Muscle layer of colon (tissue), 2 donors: Measurements from ENCODE around the gene ARID1B.

Source experiments
- H3K27ac ChIP-seq: one replicate; pipeline ENCODE4 v1.7.0; 2013; ENCODE audit warnings: low read depth, mild to moderate bottlenecking, low read length, moderate library complexity
- H3K27me3 ChIP-seq, 2 donors: one replicate each; pipeline ENCODE4 v1.7.0; 2013; ENCODE audit warnings: low read length in 2 of 2, mild to moderate bottlenecking in 2 of 2; ENCODE audit not compliant: insufficient read depth in 2 of 2, control insufficient read depth in 1 of 2
- H3K36me3 ChIP-seq: one replicate; pipeline ENCODE4 v1.7.0; 2013; ENCODE audit warnings: mild to moderate bottlenecking, low read length; ENCODE audit not compliant: insufficient read depth
- H3K4me1 ChIP-seq: one replicate; pipeline ENCODE4 v1.7.0; 2013; ENCODE audit warnings: mild to moderate bottlenecking, low read length; ENCODE audit not compliant: insufficient read depth
- H3K4me3 ChIP-seq, 2 donors: one replicate each; pipeline ENCODE4 v1.7.0; 2013; ENCODE audit warnings: low read length in 2 of 2, low read depth in 1 of 2, mild to moderate bottlenecking in 1 of 2, moderate library complexity in 1 of 2
- H3K9ac ChIP-seq: one replicate; pipeline ENCODE4 v1.7.0; 2013; ENCODE audit warnings: low read length
- H3K9me3 ChIP-seq: one replicate; pipeline ENCODE4 v1.7.0; 2013; ENCODE audit warnings: mild to moderate bottlenecking, low read length
- donor health status: abdominal sarcoma.
- donor health status: Adenocarcinoma of cecum.

The ARID1B gene

DNA sequence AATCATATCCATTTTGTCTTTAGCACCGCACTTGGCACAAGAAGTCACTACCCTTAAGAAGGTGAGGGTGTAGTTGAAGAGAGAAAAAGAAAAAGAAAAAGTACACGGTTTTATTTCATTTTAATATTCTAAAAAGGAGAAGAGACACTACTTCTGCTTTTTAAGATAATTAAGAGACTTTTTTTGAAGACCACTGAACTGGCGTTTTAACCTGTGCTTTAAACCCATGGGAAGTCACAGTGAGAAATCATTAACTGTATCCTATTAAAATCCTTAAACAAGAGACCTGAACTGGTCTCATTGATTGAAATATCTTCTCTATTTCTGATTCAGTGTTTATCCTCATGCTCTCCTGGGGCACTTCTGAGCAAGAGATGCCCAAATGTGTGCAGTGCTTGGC lies 302.6 kb downstream of the ARID1B start:
- Histone ChIP-seq H3K36me3 (no peaks in the 10 kb centered on the region), H3K4me1 (no peaks in the 10 kb centered on the region), H3K9ac (no peak overlapping the region), H3K27me3 (no peaks in the 10 kb centered on the region), H3K4me3 (no peak overlapping the region), H3K27ac (no peak overlapping the region), H3K9me3 (no peaks in the 10 kb centered on the region)

DNA sequence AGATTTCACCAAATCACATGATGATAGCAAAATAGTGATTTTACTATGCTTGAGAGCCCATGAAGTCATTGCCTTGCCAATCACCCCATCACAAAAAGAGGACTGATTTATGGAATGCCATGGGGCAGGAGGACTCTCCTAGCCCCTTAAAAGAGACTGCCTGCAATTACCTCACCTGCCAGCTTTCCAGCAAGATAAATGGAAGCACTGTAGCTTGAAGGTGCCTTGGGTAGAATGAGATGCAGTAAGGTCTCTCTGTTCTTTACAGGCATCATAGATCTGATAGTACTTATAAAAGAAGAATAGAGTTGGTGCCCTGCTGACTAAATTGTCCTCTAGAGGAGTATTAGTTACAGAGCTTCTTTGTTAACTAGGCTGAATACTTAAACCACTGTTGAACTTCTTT lies 303.8 kb downstream of the ARID1B start:
- H3K36me3 ChIP-seq, result no peaks in the 10 kb centered on the region
- H3K4me1 ChIP-seq, result no peaks in the 10 kb centered on the region
- no peaks in the 10 kb centered on the region for H3K27me3 ChIP-seq
- no peak overlapping the region for H3K4me3 ChIP-seq
- no peaks in the 10 kb centered on the region for H3K9me3 ChIP-seq
- H3K27ac ChIP-seq, result no peak overlapping the region
- no peak overlapping the region for H3K9ac ChIP-seq

DNA sequence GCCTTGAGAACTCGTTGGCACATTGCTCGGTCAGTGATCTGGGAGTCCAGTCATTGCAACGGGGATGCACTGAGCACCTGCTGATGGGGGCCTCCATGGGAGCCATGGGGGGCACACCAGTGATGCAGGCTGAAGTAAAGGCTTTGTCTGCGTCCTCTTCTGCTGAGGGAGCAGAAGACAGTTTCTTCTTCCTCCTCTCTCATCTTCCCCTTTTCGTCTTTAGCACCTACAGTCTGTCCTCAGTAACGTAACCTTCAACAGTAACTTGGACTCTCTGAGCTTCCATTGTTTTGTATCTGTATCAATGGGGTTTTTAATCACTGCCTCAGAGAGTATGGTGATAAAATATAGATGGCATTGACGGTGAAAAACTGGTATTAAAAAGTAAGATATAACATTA lies 306.2 kb downstream of the ARID1B start:
- Histone ChIP-seq H3K9ac (no peak overlapping the region), H3K27ac (no peak overlapping the region), H3K27me3 (no peaks in the 10 kb centered on the region), H3K9me3 (no peaks in the 10 kb centered on the region), H3K4me1 (no peaks in the 10 kb centered on the region), H3K4me3 (no peak overlapping the region), H3K36me3 (no peaks in the 10 kb centered on the region)

DNA sequence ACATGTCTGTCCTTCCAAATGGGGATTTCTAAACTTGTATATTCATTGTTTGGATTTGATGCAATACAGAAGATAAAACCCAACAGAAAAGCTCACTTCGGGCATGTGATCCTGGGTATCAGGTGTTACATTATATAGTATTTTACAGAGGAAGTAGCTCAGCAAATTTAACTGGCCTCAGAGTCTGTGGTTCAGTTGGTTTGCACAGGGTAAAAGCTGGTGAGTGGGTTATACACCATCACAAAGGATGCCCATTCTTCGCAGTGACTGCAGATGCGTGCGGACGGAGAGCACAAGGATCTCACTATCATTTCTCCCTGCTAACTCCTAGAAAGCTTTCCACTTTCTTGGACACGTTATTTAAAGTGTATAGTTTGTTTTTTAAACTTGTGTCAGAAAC lies 309.5 kb downstream of the ARID1B start:
- Histone ChIP-seq H3K36me3 (no peaks in the 10 kb centered on the region), H3K4me3 (no peak overlapping the region), H3K9ac (no peak overlapping the region), H3K27me3 (no peaks in the 10 kb centered on the region), H3K9me3 (no peaks in the 10 kb centered on the region), H3K27ac (no peak overlapping the region), H3K4me1 (peaks cover 4% of the 10 kb centered on the region)

DNA sequence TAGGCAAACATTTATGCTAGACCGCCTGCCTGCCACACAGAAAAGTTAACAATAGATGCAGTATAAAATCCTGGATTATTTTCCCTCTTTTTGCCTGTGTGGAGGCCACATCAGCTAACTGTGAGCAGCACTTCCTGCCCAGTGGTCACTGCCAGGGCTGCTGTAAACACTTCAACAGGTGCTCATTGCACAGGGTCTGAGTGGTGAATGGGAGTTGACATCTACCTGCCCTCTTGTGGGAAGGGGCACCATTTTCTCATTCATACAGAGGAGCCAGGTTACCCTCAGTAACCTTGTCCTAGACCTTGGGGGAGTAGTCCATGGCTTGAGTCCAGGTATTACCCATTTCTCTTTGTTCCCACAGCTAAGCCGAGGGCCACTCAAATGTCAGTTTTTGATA lies 310.8 kb downstream of the ARID1B start:
- Histone ChIP-seq H3K27ac (no peak overlapping the region), H3K27me3 (no peaks in the 10 kb centered on the region), H3K4me1 (peaks cover 4% of the 10 kb centered on the region), H3K36me3 (no peaks in the 10 kb centered on the region), H3K9me3 (no peaks in the 10 kb centered on the region), H3K4me3 (no peak overlapping the region), H3K9ac (no peak overlapping the region)

DNA sequence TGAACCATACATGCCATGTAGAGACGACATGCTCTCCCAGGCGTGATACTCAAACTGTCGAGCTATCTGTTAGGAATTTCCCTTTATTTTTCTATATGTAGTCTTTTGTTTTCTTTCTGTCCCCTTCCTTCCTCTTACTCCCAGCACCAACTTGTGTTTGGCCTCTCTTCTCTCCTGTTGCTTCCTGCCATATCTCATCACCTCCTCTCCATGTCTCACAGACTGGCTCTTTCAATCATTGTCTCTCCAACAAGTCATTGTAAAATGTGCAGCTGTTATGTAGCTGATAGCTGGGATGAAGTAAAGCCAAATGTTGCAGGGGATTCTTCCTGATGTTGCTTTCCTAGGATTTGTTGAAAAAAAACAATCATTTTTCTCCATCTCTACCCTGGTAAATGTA lies 311.7 kb downstream of the ARID1B start:
- Histone ChIP-seq H3K27ac (no peak overlapping the region), H3K27me3 (no peaks in the 10 kb centered on the region), H3K9me3 (no peaks in the 10 kb centered on the region), H3K4me1 (peaks cover 4% of the 10 kb centered on the region), H3K9ac (no peak overlapping the region), H3K4me3 (no peak overlapping the region), H3K36me3 (no peaks in the 10 kb centered on the region)

DNA sequence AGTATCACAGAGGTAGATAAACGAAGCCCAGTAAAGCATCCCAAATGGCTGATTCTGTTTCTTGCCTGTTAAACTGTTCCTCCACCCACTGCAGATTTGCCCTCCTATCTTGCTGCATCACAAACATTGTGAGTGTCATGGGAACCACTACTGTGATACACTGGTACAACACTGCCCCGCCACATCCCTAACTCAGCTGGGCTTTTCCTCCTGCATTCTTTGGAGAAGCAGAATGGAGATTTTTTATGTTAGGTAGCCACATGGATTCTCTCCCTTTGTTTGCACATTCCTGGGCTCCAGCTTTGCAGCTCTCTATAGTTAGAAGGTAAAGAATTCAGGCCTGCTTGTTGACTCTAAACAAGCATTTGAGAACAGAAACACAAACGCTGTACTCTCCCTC lies 312.1 kb downstream of the ARID1B start:
- H3K27ac ChIP-seq, result no peak overlapping the region
- no peaks in the 10 kb centered on the region for H3K9me3 ChIP-seq
- H3K9ac ChIP-seq, result no peak overlapping the region
- H3K36me3 ChIP-seq, result no peaks in the 10 kb centered on the region
- no peak overlapping the region for H3K4me3 ChIP-seq
- no peaks in the 10 kb centered on the region for H3K27me3 ChIP-seq
- H3K4me1 ChIP-seq, result peaks cover 4% of the 10 kb centered on the region

DNA sequence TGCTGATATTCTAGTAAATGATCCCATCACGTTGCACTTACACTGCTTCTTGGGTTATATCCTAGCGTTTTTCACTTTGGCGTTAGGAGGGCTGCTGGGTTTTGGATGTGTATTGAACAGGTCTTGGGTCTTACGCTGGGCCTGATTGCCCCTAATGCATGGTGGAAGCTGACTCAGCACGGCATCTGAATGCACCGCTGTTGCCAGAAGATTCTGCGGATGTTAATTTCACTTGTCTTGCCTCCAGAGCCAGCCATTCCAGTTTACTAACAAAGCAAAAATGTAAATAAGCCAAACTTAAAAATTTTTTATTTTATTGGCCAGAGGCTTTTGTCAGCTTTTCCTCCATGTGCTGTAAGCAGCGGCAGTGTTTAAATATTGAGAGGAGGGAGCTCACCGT lies 312.7 kb downstream of the ARID1B start:
- H3K4me1 ChIP-seq, result peaks cover 4% of the 10 kb centered on the region
- no peak overlapping the region for H3K4me3 ChIP-seq
- H3K9me3 ChIP-seq, result no peaks in the 10 kb centered on the region
- H3K36me3 ChIP-seq, result no peaks in the 10 kb centered on the region
- no peaks in the 10 kb centered on the region for H3K27me3 ChIP-seq
- H3K27ac ChIP-seq, result no peak overlapping the region
- no peak overlapping the region for H3K9ac ChIP-seq

DNA sequence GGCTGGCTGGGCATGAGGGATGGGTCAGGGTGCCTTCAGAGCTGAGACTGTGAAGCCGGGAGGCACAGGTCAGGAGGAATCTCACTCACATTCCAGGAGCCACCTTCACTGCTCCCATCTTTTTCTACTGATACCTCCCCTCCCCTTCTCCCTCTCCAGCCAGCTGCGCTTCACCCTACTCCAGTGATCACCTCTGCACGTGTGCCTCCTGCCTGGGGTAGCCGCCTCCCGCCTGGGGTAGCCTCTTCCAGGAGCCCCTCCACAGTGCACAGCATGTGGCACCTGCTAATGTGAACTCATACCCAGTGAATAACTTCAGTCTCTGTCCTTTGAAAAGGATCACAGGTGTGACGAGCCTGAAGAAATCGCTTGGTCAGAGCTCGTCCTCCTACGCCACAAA lies 313.6 kb downstream of the ARID1B start:
- no peak overlapping the region for H3K27ac ChIP-seq
- no peaks in the 10 kb centered on the region for H3K9me3 ChIP-seq
- H3K4me1 ChIP-seq, result peaks cover 4% of the 10 kb centered on the region
- no peaks in the 10 kb centered on the region for H3K36me3 ChIP-seq
- H3K4me3 ChIP-seq, result peak overlapping the region in 1 of 2 donors; percentile 12
- H3K9ac ChIP-seq, result no peak overlapping the region
- no peaks in the 10 kb centered on the region for H3K27me3 ChIP-seq

DNA sequence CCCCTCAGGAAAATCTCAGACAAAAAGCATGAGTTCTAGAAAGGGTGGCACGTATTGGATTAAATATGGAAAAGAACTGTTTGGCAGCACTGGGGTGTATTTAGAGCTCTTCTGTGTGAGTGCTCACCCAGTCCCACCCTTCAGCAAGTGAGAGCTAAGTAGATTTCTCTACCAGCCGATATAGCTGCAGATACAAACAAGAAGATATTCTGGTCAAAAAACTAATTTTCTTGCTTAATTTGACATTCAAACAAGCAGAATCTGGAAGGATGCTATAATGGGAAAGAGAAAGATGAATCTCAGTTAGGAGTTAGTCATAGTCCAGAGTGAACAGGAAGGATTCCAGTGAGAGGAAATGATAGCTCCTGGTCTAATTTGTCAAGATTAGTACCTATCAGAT lies 314.1 kb downstream of the ARID1B start:
- no peaks in the 10 kb centered on the region for H3K36me3 ChIP-seq
- peak overlapping the region in 1 of 2 donors; percentile 12 for H3K4me3 ChIP-seq
- no peak overlapping the region for H3K27ac ChIP-seq
- H3K4me1 ChIP-seq, result peaks cover 4% of the 10 kb centered on the region
- no peaks in the 10 kb centered on the region for H3K27me3 ChIP-seq
- H3K9ac ChIP-seq, result no peak overlapping the region
- no peaks in the 10 kb centered on the region for H3K9me3 ChIP-seq

DNA sequence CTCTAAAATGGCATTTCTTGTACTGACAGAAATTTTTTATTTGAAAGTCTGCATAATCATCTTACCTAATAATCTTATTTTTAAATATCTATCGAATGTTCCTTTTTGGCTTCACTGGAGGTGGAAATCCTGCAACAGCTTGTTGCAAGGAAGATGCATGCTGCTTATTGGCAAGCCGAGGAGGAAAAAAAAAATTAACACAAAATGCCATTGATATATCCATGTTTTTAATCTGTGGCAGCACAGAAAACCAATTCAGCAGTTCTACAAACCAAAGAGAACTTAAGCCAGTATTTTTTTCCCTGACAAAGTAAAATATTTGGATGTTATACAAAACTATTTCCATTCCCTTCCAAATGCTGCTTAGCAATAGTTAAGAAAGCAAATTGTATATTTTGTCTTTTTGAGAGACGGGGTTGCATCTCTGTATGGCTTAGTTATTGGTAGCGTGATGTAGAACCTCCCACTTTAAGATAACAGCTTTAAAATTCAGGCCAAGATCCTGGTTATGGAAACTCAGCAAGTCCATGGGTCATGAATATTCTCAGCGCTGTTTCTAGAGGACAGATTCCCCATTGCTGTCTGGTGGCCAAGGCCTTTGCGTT lies 314.8 kb downstream of the ARID1B start:
- H3K4me1 ChIP-seq, result peaks cover 4% of the 10 kb centered on the region
- H3K27ac ChIP-seq, result no peak overlapping the region
- no peaks in the 10 kb centered on the region for H3K36me3 ChIP-seq
- H3K4me3 ChIP-seq, result no peak overlapping the region
- H3K9ac ChIP-seq, result no peak overlapping the region
- H3K27me3 ChIP-seq, result no peaks in the 10 kb centered on the region
- H3K9me3 ChIP-seq, result no peaks in the 10 kb centered on the region

DNA sequence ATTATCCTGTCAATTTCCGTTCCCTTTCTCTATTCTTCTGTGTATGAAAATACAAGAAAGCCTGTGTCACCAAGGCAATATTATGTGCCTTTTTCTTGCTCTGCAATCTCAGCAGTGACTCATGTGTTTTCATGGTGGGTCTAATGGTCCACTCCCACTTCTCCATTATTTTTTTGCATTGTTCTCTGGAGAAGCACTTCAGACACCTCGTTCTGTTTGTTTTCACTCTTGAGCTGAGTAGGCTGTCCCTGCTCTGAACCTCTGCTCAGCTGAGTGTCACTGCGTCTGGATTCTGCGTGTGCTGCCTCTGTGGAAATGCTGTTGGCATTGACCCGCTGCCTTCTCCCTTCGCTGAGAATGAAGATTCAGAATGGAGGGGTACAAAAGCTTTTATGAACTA lies 315.6 kb downstream of the ARID1B start:
- Histone ChIP-seq H3K36me3 (no peaks in the 10 kb centered on the region), H3K27ac (no peak overlapping the region), H3K27me3 (no peaks in the 10 kb centered on the region), H3K9ac (no peak overlapping the region), H3K4me3 (no peak overlapping the region), H3K9me3 (no peaks in the 10 kb centered on the region), H3K4me1 (peaks cover 4% of the 10 kb centered on the region)
